EH (cell line): ENCODE data around the gene RAPGEF1.

Source experiments
- DNase-seq: peaks from one replicate; pipeline ENCODE4 v3.0.0-alpha.2; 2015; ENCODE audit warnings: low read depth

RAPGEF1 gene

GRCh38 chr9:131528186-131528585 lies 211.7 kb downstream of the RAPGEF1 start:
- no peak for DNase-seq
